Measurements from ENCODE around the gene AGAP3.

The AGAP3 gene

GRCh38 chr7:151114151-151115090, 28.1 kb downstream of the AGAP3 start:
- peaks cover 19% of the 10 kb centered on the region for H3K4me1 ChIP-seq (ENCODE audit: insufficient read depth, poor library complexity, severe bottlenecking)
- H3K4me3 ChIP-seq (ENCODE audit: severe bottlenecking) = peak overlapping the region; percentile 52
- TF ChIP-seq CTCF (IDR thresholded peaks at IDR 0.05; ENCODE audit: poor library complexity, severe bottlenecking) = peak; percentile 2
- H3K27ac ChIP-seq (ENCODE audit: poor library complexity, severe bottlenecking) = peak overlapping the region; percentile 91
- no peak for ATAC-seq (ENCODE audit: low read depth)
- no peak for DNase-seq (ENCODE audit: low spot score)
- peaks cover 16% of the 10 kb centered on the region for H3K36me3 ChIP-seq (ENCODE audit: low read depth)
- H3K27me3 ChIP-seq (ENCODE audit: insufficient read depth, poor library complexity, severe bottlenecking) = no peaks in the 10 kb centered on the region
- H3K9me3 ChIP-seq (ENCODE audit: severe bottlenecking) = no peaks in the 10 kb centered on the region

GRCh38 chr7:151115121-151115835, 29.0 kb downstream of the AGAP3 start:
- Histone ChIP-seq H3K27ac (ENCODE audit: poor library complexity, severe bottlenecking) (peak overlapping the region; percentile 91), H3K4me1 (ENCODE audit: insufficient read depth, poor library complexity, severe bottlenecking) (peaks cover 19% of the 10 kb centered on the region), H3K36me3 (ENCODE audit: low read depth) (peaks cover 22% of the 10 kb centered on the region), H3K4me3 (ENCODE audit: severe bottlenecking) (peak overlapping the region; percentile 52), H3K27me3 (ENCODE audit: insufficient read depth, poor library complexity, severe bottlenecking) (no peaks in the 10 kb centered on the region), H3K9me3 (ENCODE audit: severe bottlenecking) (no peaks in the 10 kb centered on the region)
- ATAC-seq (ENCODE audit: low read depth) = no peak
- no peak for DNase-seq (ENCODE audit: low spot score)
- no peak for TF ChIP-seq CTCF (IDR thresholded peaks at IDR 0.05; ENCODE audit: poor library complexity, severe bottlenecking)

GRCh38 chr7:151115836-151116418, 29.7 kb downstream of the AGAP3 start:
- peak overlapping the region; percentile 91 for H3K27ac ChIP-seq (ENCODE audit: poor library complexity, severe bottlenecking)

GRCh38 chr7:151116603-151117440, 30.5 kb downstream of the AGAP3 start:
- Histone ChIP-seq H3K27me3 (ENCODE audit: insufficient read depth, poor library complexity, severe bottlenecking) (no peaks in the 10 kb centered on the region), H3K4me3 (ENCODE audit: severe bottlenecking) (peak overlapping the region; percentile 52), H3K9me3 (ENCODE audit: severe bottlenecking) (no peaks in the 10 kb centered on the region), H3K36me3 (ENCODE audit: low read depth) (peaks cover 31% of the 10 kb centered on the region), H3K27ac (ENCODE audit: poor library complexity, severe bottlenecking) (peak overlapping the region; percentile 91), H3K4me1 (ENCODE audit: insufficient read depth, poor library complexity, severe bottlenecking) (peaks cover 19% of the 10 kb centered on the region)
- TF ChIP-seq CTCF (IDR thresholded peaks at IDR 0.05; ENCODE audit: poor library complexity, severe bottlenecking) = no peak
- no peak for ATAC-seq (ENCODE audit: low read depth)
- DNase-seq (ENCODE audit: low spot score) = no peak

More at GRCh38 chr7:151115836-151116418, 29.7 kb downstream of the AGAP3 start:
- H3K4me1 ChIP-seq (ENCODE audit: insufficient read depth, poor library complexity, severe bottlenecking) = peaks cover 19% of the 10 kb centered on the region
- peak overlapping the region; percentile 52 for H3K4me3 ChIP-seq (ENCODE audit: severe bottlenecking)
- TF ChIP-seq CTCF (IDR thresholded peaks at IDR 0.05; ENCODE audit: poor library complexity, severe bottlenecking) = no peak
- ATAC-seq (ENCODE audit: low read depth) (peak; percentile 86), DNase-seq (ENCODE audit: low spot score) (peak; percentile 94)
- peaks cover 26% of the 10 kb centered on the region for H3K36me3 ChIP-seq (ENCODE audit: low read depth)
- no peaks in the 10 kb centered on the region for H3K9me3 ChIP-seq (ENCODE audit: severe bottlenecking)
- no peaks in the 10 kb centered on the region for H3K27me3 ChIP-seq (ENCODE audit: insufficient read depth, poor library complexity, severe bottlenecking)

Measured in RWPE2 (cell line).